GM21576 (cell line): ENCODE data around the gene KASH5.

ENCODE experiments used
- ATAC-seq: cut with Tn5 transposase; IDR thresholded peaks from one replicate; pipeline ENCODE4 v1.9.1; 2021; ENCODE audit warnings: mild to moderate bottlenecking, moderate library complexity; ENCODE audit not compliant: unreplicated experiment

The KASH5 gene

DNA sequence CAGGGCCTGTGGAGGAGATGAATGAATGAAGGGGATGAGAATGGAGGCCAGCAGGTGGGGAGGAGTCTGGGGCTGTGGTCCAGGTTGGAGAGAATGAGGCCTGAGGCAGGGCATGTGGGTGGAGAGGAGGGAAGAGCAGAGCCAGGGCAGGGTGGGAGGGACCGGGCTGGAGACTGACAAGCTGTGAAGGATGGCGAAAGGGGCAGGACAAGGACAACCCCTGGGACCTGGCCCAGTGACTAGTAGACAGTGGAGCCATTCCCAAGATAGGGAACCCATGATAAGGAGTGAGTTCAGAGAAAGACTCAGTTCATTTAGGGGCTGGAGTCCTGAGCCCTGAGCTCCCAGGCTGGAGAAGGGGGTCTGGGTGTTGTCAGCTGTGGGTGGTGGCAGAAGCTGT lies 32.2 kb downstream of the KASH5 start:
- no peak for ATAC-seq

DNA sequence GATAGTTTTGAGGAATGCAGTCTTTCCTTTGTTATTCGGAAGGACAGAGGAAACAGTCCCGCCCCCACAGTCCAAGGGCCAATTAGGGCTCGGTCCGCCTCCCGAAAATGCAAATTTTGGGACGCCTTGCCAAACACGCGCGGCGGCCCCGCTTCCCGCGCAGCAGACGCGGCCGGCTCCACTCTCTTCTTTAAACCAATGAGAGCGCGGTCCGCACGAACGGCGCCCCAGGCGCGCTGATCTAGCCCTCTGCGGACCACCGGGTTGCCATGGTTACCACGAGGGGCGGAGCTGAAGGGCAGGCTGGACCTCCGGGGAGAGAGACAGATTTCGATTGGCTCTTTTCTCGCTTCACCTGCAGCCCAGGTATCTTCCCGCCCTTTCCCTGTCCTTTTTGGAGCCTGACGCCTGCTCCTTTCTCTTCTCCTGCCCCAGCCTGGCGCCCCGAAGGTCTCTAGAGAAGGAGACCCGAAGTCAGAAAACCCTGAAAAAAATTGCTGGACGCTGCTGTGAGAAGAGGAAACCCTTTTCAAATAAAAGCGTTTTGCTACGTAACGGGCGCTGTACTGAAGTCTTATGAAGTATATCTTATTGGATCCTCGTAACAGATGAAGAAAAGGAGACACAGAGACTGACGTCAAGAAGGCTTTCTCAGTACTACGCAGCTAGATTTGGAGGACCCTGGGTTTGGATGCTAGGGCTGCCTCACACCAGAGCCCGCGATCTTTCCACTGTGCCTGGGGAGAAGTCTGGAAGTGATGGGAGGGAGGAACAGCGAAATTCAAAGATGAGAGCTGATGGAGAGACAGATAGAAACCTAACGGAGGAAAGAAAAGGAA lies 33.2 kb downstream of the KASH5 start:
- ATAC-seq: no peak

DNA sequence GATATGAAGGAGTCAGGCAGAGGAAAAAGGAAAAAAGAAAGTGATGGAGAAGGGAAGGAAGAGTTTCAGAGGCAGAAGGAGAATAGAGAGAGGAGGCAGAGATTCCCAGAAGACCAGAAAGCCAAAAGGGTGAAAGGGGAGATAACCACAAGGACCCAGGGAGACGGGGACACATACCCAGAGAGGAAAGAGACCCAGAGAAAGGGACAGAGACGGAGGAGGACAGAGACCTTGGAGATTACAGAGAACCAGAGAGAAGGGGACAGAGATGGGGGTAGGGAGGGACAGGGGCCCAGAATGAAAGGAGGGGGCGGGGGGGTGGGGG lies 33.8 kb downstream of the KASH5 start:
- no peak for ATAC-seq

DNA sequence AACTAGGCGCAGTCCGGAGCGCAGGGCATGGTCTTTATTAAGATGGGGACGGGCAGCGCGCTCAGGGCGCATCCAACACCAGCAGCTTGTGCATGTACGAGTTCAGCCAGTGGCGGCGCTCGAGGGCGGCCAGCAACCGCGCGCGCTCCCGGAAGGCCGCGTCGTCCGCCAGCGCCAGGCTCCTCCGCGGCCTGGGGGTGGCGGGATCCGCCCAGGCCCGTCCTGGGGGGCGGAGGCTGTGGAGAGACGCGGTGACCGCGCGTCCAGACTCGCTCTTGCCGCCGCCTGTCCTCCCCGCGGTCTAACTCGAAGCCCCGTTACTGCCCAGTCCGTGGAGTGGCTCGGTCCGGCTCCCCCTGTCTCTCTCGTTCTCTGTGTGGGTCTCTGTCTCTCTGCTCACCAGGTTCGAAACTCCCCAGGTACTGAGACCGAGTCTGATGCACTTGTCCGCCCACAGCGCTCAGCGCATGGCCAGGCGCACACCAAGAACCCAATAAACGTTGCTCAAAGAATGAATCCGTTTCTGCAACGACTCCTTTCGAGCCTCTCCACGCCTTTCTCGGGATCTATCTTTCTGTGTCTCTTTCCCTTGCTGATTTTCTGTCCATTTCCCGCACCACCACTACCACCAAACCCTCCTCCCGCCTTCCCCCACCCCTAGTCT lies 34.5 kb downstream of the KASH5 start:
- ATAC-seq: no peak

DNA sequence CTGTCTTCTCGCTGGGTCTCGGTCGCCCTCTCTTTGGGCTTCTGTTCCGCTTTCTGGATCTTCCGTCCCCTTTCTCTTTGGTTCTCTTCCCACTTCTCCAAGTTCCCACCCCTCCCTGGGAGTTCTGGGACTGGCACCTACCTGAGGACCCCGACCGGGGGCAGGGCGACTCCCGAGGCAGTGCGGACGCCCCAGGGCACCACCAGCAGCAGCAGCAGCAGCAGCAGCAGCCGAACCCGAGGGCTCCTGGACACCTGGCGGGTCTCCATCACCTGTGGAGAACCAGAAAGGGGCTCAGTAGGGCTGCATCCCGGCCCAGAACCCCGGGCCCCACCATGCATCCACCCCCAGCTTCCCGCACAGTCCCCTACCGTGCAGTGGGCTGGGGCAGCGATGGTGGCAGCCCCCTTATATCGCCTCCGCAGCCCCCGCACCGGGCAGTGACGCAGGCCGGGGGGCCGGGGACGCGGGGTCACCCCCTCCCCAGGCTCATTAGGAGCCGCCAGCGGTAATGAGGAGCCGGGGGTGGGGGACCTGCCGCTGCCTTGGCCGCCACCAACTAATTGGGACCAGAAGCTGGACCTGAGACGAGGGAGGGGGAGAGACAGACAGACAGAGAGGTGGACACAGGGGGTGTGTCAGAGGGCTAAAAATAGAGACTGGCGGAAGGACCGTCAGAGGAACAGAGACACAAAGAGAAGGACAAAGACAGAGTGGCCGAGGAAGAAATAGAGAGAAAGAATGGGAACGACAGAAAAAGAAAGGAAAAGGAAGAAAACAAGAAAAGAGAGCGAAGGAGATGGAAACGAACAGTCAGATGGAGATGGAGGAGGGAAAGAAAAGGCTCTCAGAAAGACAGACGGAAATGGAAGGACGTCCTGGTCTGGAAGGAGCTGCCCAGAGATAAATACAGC lies 35.3 kb downstream of the KASH5 start, which contains the start of gene PTH2:
TSS of gene PTH2 (minus strand) at position 371 of the 914 bp plus-strand sequence. CDS start at position 269, 102 bp downstream.
- no peak for ATAC-seq

DNA sequence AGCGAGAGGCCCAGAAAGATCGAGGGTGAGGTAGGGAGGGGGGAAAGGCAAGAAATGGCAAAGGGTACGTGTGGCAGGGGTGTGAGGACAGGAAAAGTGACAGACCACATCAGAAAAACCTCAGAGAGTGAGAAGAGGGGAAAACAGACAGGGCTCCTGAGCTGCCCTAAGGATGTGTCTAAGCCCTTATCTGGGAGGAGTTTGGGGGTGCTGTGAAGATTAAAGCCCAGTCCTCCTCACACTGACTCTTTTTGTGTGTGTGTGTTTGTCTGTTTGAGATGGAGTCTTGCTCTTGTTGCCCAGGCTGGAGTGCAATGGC lies 35.9 kb downstream of the KASH5 start:
- no peak for ATAC-seq

DNA sequence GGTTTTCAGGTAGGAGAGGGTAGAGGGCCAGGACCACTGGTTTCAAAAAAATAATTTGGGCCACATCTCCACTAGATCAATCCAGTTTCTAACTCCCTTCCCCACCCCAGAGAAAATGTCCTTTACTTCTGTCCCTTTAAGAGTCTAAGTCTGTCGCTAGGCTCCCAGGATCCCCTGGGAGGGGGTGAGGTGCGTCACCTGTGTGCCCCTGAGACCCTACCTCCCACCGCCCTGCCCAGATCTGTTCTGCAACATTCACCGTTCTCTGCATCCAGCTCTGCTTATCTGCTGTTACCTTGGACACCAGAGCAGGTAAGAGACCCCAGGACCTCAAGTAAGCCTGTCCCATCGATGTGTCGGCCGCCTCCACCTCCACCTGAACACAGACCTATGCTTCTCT lies 37.1 kb downstream of the KASH5 start, which contains the start of gene GFY:
TSS of gene GFY (plus strand) at position 211 of the 400 bp plus-strand sequence. CDS start 1,043 bp downstream, outside the sequence.
- ATAC-seq: no peak

DNA sequence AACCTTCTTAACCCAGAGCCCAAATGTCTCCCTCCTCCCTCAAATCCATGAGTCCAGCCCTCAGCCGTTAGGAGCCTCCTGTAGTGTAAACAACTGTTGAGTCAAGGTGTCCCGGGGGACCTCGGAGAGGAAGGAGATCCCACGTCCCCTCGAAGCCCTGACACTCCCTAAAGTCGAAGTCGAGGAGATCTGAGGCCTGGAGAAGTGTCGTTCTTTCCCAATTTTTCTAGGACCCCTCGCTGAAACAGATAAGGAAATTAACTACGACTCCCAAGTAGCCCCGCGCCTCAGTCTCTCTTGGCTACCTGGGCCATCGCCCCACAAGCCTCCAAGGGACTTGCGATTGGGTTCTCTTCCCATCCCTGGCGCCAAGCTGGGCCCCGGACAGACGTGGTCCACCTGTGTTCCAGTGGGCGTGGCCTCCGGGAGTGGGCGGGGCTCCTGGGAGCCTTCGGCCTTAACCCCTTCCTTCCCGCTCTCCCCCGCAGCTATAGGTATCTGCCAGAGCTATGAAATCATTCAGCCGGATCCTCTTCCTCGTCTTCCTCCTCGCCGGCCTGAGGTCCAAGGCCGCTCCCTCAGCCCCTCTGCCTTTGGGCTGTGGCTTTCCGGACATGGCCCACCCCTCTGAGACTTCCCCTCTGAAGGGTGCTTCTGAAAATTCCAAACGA lies 38.0 kb downstream of the KASH5 start:
- no peak for ATAC-seq

DNA sequence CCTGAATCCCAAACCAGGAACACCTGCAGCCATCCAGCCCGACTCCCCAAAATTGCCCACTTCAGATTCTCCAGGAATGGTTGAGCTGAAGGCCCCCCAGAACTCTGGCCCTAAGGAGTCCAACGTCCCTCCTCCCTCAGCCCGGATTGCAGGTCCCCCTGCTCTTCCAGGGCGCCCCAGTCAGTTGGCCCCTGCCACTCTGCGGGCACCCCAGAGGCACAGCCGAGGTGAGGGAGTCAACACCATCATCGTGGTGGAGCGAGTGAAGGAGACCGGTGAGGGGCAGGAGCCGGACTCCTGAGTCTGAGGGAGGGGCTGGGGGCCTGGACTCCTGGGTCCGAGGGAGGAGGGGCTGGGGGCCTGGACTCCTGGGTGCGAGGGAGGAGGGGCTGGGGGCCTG lies 39.3 kb downstream of the KASH5 start:
- ATAC-seq: no peak

DNA sequence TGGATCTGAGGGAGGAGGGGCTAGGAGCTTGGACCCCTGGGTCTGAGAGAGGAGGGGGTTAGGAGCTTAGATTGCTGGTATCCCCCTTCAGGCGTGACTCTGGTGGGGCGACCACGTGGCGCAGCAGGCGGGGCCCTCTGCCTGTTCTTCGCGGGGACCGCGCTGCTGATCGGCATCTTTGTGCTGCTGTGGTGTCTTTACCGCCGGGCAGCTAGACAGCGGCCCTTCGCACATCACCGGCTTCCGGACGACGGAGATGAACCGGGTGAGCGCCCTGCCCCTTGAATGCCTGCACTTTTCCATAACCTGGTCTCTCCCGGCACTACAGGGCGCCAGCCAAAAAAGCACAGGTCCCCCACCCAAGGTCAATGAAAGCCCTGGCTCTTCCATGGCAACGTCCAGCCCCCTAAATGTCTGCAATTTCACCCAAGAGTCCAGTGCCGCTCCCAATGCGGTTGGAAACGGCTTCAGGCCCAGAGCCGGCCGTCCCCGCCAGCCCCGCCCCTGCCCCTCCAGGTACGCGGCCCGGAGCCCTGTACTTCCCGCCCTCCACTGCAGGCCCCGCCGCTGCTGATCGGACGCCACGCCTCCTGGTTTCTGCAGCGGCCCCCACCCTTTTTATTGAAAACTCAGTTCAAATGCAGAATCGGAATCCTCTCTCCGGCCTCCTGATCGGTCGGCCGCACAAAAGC lies 40.0 kb downstream of the KASH5 start:
- ATAC-seq: no peak

DNA sequence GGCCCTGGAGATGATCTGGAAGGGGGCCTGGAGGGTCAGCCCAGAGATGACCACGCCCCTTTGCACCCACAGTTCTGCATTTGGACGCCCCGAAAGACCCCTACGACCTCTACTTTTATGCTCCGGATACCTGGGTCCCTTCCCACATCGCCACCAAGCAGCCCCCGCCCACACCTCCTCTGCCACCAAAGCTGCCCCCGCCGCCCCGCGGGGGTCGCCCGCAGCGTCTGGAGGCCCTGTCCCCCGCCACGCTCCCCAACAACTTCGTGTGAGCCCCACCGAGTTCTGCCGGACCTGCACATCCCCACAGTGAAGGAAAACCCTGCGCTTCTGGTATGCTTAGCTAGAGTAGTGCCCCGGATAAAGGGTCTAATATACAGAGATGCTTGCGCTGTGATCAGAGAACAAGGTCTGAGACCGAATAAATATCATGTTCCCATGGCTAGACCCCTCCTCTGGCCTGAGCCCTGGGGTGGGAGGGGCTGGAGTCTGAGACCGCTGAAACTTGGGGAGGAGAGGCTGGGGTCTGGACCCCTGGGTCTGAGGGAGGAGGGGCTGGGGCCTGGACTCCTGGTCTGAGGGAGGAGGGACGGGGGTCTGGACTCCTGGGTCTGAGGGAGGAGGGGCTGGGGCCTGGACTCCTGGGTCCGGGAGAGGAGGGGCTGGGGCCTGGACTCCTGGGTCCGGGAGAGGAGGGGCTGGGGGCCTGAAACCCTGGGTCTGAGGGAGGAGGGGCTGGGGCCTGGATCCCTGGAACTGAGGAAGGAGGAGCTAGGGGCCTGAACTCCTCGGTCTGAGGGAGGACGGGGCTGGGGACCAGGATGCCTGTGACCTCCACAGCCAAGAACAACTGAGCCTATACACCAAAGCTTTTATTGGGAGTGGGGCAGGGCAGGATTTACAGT lies 40.8 kb downstream of the KASH5 start:
- no peak for ATAC-seq

DNA sequence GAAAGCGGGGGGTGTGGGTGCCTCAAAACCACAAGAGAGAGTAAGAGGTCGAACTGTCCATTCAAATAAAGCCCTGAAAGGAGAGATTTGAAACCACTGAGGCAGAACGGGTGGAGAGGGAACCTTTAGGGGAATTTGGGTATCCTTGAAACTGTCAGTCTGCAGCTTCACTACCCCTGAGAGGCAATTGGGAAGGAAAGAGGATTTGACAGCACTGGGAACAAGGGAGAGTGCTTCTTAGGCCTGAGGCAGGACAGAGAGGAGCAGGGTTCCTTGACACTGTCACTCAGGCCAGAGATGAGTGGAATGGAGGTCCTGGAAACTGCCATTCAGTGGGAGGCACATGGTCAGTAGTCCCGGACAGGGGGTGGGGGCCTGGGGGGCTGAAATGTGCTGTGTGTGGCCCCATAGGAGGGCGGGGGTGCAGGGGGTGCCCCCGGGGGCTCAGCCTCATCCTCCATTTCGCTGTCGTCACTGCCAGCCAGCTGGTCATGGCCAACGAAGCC lies 42.2 kb downstream of the KASH5 start:
- no peak for ATAC-seq

DNA sequence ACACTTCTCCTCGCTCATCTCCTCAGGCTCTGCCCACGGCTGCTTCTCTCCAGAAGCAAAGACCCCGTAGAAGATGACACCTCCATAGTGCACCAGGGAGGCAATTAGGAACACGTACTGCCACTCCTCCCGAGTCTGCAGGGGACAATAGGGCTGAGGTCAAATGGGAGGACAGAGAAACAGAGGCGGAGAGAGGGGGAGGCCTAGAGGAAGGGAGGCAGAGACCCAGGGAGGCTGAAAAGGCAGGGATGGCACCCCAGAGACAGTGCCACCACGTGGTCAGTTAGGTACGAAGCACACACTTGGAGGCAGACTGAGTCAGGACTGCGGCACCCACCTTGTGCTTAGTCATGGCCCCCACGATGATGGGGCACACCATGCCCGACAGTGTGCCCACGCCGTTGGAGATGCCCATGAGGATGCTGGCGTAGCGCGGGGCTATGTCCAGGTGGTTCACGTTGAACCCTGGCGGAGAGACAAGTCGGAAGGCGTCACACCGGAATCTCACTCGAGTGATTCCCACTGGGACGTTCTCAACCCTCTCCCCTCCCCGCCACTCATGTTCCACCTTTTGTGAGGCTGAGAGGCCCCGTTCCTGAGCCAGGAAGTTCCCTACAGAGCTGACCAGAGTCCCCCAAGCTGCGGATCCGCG lies 42.8 kb downstream of the KASH5 start:
- ATAC-seq: no peak

DNA sequence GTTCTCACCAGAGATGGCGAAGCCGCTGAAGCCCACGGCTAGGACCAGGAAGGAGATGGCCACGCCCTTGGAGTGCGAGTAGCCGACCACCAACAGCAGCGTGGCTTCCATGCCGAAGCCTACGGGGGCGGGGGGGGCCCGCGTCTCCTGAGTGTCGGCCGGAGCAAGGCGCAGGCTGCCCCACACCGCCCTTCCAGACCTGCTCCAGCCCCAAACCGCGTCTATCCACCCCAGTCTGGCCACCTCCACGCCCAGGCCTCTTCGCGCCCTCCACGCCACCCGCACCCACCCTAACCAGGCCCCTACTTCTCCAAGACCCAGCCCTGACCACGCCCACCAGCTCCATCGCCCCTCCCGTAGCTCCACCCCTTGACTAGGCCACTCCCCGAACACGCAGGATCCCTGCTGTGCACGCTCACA lies 43.3 kb downstream of the KASH5 start:
- ATAC-seq: no peak

DNA sequence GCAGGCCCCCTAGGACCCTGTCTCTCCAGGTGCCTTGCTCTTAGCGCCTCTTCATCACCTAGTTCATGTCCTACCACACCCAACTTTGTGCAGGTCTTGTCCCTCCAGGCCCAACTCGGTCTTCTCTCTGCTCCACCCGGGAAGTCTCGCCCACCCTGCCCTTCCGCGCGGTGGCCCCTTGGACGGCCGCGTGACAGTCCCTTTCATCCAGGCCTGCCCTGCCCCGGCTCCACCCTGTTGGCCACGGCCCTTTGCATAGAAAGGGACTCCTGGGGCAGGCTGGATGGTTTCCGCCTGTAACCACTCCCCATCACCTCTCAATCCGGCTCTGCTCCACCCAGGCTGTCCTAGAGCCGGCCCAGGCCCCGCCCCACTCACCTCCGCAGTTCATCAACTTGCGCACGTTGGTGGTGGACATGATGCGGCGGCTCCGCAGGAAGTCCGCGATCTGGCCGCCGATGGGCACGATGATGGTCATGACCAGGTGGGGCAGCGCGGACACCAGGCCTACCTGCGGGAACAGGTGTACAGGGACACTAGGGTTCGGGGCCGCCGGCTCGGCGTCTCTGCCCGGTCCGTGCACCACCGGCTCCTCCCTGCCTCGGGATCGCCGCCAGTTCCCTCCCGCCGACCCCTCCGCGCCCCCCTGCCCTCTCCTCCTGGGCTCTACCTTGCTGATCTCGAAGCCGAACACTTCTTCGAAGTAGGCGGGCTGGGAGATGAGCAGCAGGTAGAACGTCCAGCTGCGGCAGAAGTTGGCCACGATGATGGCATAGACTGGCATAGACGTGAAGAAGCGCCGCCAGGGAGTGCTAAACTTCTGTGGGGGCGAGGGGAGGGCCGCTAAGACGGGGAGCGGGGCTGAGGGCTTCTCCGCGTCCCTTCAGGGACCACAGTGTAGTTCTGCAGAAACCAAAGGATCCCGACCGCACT lies 44.4 kb downstream of the KASH5 start:
- ATAC-seq: no peak

DNA sequence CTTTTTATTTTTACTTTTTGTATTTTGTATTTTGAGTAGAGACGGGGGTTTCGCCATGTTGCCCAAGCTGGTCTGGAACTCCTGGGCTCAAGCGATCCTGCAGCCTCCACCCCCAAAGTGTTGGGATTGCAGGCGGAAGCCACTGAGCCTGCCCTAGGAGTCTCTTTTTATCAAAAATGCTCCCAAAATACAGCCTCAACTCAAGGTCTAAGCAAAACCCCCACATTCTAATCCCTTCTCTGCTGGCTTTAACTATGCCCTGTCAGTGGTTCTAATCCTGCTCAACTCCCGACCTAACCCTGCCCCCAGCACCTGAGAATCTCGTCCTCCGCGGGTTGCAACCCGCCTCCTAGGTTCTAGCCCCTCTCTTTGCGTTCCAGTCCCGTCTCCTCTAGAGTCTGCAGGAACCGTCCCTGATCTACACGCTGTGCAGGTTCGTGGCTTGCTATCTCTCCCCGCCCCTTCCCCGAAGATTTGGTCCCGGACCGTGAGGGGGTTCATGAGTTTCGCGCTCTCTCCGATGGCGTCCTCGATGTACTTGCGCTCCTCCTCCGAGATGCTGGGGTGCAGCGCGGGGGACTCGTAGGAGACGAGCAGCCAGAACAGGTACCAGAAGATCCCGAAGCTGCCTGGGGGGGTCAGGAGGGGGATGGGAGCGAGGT lies 45.3 kb downstream of the KASH5 start:
- ATAC-seq: no peak
